ENCODE results near the gene GNB3.

The GNB3 gene

DNA sequence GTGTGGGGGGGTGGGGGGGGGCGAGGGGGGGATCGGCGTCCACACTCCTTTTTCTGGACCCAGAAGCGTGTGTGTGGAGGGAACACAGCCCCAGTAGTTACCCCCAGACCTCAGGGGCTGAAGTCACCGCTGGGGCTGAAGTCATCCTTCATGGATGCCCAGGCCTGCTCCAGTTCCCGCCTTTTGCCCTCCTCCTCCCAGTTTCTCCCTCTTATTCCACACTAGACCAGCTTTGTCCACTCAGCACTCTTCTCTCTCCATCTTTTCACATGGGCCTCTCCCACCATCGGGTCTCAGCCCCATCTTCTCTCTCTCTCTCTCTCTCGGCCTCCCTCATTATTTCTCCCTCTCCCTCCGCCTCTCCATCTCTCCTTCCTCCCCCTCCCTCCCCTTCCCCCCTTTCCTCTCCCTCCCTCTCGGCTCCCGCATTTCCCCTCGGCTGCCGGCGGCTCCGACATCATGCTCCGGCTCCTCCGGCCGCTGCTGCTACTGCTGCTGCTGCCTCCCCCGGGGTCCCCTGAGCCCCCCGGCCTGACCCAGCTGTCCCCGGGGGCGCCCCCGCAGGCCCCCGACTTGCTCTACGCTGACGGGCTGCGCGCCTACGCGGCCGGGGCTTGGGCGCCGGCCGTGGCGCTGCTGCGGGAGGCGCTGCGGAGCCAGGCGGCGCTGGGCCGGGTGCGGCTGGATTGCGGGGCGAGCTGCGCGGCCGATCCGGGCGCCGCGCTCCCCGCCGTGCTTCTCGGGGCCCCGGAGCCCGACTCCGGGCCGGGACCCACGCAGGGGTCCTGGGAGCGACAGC lies 12.5 kb upstream of the GNB3 start, which contains the start of gene P3H3:
Gene P3H3, plus strand, starts transcription at position 426 of the 799 bp plus-strand sequence. Its CDS starts 34 bp downstream, at position 460.
- DNase-seq: peak; percentile 53
- no peak for TF ChIP-seq CTCF (IDR thresholded peaks at IDR 0.05)
- peak within 1 kb of the TSS; percentile 99 for H3K27ac Mint-ChIP-seq
- no peaks in the 10 kb centered on the region for H3K9me3 Mint-ChIP-seq
- peaks cover 12% of the 10 kb centered on the region for H3K27me3 Mint-ChIP-seq (ENCODE audit: low read depth, poor library complexity)
- peaks cover 75% of the 10 kb centered on the region for H3K4me1 Mint-ChIP-seq
- H3K4me3 Mint-ChIP-seq: peak within 1 kb of the TSS; percentile 99
- peaks cover 30% of the 10 kb centered on the region for H3K36me3 Mint-ChIP-seq (ENCODE audit: low read depth)

- H3K36me3 Mint-ChIP-seq (ENCODE audit: low read depth): peaks cover 38% of the 10 kb centered on the region
These were observed 11.8 kb upstream of the GNB3 start for GRCh38 chr12:6828781-6829535.

DNA sequence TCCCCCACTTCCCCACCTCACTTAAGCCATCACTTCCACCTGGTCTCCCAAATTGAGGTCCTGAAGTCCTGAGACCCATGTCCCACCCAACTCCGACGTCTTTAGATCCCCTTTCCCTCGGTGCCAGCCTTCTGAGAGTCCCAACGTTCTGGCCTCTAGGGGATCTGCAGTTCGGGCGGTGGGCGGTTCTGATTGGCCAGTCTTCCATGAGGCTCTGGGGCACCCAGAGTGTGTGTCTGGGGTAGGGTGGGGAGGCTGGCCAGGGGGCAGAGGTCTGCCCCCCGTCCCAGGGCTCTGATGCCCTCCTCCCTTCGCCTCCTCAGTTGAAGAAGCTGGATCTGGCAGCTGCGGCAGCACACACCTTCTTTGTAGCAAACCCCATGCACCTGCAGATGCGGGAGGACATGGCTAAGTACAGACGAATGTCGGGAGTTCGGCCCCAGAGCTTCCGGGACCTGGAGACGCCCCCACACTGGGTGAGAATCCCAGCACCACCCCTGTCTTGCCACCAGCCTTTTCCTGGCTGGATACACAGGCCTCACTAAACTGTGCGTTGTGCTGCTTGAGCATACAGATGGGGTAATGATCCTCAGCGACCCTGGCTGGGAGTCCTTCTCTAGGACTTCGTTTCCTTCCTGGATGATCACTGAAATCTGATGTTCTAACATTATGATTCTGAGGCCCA lies 11.0 kb upstream of the GNB3 start:
- Mint-ChIP-seq H3K27ac (peak overlapping the region; percentile 97), H3K4me1 (peaks cover 60% of the 10 kb centered on the region), H3K4me3 (peak overlapping the region; percentile 99), H3K9me3 (no peaks in the 10 kb centered on the region), H3K27me3 (ENCODE audit: low read depth, poor library complexity) (peaks cover 11% of the 10 kb centered on the region), H3K36me3 (ENCODE audit: low read depth) (peaks cover 43% of the 10 kb centered on the region)
- no peak for TF ChIP-seq CTCF (IDR thresholded peaks at IDR 0.05)
- no peak for DNase-seq

More at GRCh38 chr12:6828781-6829535, 11.8 kb upstream of the GNB3 start:
- H3K27me3 Mint-ChIP-seq (ENCODE audit: low read depth, poor library complexity): peaks cover 12% of the 10 kb centered on the region
- TF ChIP-seq CTCF (IDR thresholded peaks at IDR 0.05): no peak
- peak; percentile 63 for DNase-seq
- H3K4me1 Mint-ChIP-seq: peaks cover 67% of the 10 kb centered on the region
- no peaks in the 10 kb centered on the region for H3K9me3 Mint-ChIP-seq
- peak overlapping the region; percentile 97 for H3K27ac Mint-ChIP-seq
- peak overlapping the region; percentile 99 for H3K4me3 Mint-ChIP-seq

GRCh38 chr12:6830286-6830890 lies 10.3 kb upstream of the GNB3 start:
- TF ChIP-seq CTCF (IDR thresholded peaks at IDR 0.05): no peak
- DNase-seq: no peak
- no peak overlapping the region for H3K27ac Mint-ChIP-seq
- H3K36me3 Mint-ChIP-seq (ENCODE audit: low read depth): peaks cover 42% of the 10 kb centered on the region
- H3K4me3 Mint-ChIP-seq: peak overlapping the region; percentile 99
- peaks cover 4% of the 10 kb centered on the region for H3K27me3 Mint-ChIP-seq (ENCODE audit: low read depth, poor library complexity)
- H3K9me3 Mint-ChIP-seq: no peaks in the 10 kb centered on the region
- peaks cover 53% of the 10 kb centered on the region for H3K4me1 Mint-ChIP-seq

- H3K4me1 Mint-ChIP-seq: peaks cover 47% of the 10 kb centered on the region
- DNase-seq: no peak
- H3K4me3 Mint-ChIP-seq: peak overlapping the region; percentile 72
- no peaks in the 10 kb centered on the region for H3K9me3 Mint-ChIP-seq
- no peak for TF ChIP-seq CTCF (IDR thresholded peaks at IDR 0.05)
- peak overlapping the region; percentile 12 for H3K27ac Mint-ChIP-seq
- H3K27me3 Mint-ChIP-seq (ENCODE audit: low read depth, poor library complexity): peaks cover 1% of the 10 kb centered on the region
- H3K36me3 Mint-ChIP-seq (ENCODE audit: low read depth): peaks cover 45% of the 10 kb centered on the region
These were observed 9.7 kb upstream of the GNB3 start for GRCh38 chr12:6830999-6831398.
